ENCODE data around the gene RIOK1.

The RIOK1 gene

DNA sequence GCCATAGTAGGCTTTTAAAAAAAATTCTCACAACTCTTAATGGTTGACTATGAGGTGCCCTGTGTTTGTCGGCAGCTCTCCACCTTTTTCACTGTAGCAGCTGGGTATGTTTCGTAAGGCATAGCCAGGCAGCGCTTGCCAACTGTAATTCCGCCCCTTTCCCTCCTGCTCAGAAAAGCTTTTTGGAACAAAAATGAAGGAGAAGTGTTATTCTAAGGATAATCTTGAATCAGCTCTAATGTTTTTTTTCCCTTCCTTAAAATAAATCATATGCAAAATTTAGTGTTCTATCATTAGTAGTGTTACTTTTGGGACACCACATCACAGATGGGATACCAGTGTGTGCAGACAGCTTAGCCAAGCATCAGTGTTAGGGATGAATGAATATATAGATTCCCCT lies 21.2 kb downstream of the RIOK1 start:
- DNase-seq = no peak

DNA sequence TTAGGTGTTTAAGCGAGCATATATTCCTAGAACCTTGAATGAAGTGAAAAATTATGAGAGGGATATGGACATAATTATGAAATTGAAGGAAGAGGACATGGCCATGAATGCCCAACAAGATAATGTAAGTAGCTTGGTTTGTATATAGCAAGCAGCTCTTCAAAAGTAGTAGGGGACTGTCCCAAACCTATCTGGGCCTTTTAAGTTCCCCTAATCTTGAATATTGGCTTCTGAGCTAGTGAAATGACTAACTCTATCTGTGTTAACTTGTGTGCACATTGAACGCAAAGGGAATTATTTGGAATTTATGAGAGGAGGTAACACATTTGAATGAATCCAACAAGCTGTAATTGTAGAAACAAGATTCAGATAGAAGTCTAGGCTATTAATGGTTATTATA lies 21.7 kb downstream of the RIOK1 start:
- no peak for DNase-seq

- no peak for DNase-seq
Observed at GRCh38 chr6:7413151-7413823, 23.7 kb downstream of the RIOK1 start.

GRCh38 chr6:7414811-7415210 lies 25.2 kb downstream of the RIOK1 start:
- DNase-seq = peak; percentile 87

DNA sequence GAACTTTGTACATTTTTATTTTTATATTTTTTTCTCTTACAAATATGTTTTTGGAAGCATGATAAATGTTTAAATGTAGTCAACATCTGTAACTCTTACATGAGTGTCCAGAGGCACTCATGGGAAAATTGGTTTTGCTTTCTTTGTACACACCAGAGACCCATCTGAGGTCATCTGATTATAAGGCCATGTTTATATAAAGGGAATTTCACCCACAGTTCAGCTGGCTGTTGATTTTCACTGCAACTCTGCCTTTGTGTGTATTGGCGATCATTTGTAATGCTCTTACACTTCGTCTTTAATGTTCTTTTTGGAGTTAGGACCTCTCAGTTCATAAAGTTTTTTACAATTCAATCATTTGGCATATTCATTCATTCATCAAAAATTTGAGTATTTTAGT lies 28.1 kb downstream of the RIOK1 start:
- DNase-seq = no peak

GRCh38 chr6:7418238-7418905 lies 28.8 kb downstream of the RIOK1 start:
- no peak for DNase-seq

- DNase-seq = no peak
Observed at GRCh38 chr6:7419065-7419464, 29.5 kb downstream of the RIOK1 start.

- DNase-seq = no peak
Observed at GRCh38 chr6:7421066-7421465, 31.5 kb downstream of the RIOK1 start.

GRCh38 chr6:7424058-7424457 lies 34.5 kb downstream of the RIOK1 start:
- no peak for DNase-seq

- peak; percentile 70 for DNase-seq
Observed at GRCh38 chr6:7424967-7425807, 35.6 kb downstream of the RIOK1 start.

- no peak for DNase-seq
Observed at GRCh38 chr6:7425808-7426190, 36.2 kb downstream of the RIOK1 start.

DNA sequence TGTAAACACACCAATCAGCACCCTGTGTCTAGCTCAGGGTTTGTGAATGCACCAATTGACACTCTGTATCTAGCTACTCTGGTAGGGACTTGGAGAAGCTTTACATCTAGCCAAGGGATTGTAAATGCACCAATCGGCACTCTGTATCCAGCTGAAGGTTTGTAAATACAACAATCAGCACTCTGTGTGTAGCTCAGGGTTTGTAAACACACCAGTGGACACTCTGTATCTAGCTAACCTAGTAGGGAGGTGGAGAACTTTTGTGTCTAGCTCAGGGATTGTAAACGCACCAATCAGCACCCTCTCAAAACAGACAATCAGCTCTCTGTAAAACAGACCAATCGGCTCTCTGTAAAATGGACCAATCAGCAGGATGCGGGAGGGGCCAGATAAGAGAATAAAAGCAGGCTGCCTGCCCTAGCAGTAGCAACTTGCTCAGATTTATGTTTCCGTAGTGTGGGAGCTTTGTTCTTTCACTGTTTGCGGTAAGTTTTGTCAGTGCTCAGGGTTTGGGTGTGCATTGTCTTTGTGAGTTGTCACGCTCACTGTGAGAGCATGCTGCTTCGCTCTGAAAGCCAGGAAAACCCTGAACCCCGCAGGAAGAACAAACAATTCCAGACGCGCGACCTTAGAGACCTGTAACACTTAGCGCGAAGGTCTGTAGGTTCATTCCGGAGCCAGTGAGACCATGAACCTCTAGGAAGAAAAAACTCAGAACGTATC lies 37.0 kb downstream of the RIOK1 start:
- DNase-seq = no peak

- DNase-seq = no peak
Observed at GRCh38 chr6:7431313-7431673, 41.7 kb downstream of the RIOK1 start.

DNA sequence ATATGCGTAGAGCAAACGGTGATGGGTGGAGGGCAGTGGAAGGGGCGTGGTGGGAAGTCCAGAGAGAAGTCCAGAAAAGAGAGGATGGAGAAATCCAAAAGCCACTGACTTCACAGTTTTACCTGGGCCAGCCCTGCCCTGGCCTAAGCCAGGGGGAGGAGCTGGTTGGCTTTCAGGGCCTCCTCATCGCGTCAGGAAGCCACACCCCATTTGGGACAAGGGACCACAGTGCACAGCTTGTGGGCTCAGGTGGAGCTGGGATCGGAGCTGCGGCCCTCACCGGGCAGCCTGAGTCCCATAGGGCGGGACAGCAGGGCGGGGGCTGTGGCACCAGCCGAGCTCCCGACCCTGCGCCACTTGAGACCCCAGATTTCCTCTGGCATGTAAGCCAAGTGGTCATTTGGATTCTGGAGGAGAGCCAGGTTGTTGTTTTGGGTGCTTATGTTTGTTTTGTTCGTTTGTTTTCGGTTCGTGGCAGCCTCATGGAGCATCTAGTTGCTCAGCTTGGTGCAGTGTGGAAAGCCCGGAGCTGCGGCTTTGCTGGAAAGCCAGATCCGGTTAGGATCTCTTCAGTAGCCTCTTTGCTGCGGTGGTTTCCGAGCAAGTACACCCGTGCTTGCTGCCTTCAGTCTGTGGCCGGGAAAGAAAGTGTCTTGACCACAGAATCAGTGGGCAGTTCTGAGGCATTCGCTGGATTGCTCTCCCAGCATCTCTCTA lies 42.2 kb downstream of the RIOK1 start:
- no peak for DNase-seq

DNA sequence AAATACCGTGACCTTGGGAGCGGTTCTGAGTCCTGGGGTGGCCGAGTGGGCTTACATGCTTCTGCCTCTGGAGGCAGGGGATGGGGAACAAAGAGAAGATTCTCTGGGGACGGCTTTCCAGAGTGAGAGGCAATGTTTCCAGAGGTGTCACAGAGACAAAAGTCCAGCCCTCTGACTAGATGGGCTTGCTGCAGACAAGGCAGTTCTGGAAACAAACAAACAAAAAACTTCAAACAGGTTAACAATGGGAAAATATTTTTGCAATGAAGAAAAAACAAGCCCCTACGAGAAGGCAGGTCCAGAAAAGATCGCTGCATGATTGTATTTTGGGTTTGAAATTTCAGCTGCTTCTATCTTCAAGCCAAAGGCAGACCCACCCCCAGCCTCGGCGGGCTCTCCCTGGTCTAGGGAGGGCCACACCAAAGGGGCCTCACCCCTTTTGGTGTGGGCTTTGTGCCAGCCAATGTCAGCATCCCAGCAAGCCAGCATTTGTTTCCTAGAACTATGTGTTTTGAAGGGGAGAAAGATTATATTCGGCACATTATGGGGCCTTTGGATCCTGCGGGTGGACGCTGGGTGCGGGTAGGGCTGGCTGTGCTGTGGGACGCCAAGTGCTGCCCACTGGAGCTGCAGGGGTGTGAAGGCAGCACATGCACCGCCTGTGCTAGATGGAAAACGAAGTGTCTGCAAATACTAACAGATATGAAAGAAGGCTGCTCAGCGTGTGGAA lies 42.9 kb downstream of the RIOK1 start:
- no peak for DNase-seq

- no peak for DNase-seq
Observed at GRCh38 chr6:7433121-7433617, 43.6 kb downstream of the RIOK1 start.

GRCh38 chr6:7434672-7435071 lies 45.1 kb downstream of the RIOK1 start:
- no peak for DNase-seq

DNA sequence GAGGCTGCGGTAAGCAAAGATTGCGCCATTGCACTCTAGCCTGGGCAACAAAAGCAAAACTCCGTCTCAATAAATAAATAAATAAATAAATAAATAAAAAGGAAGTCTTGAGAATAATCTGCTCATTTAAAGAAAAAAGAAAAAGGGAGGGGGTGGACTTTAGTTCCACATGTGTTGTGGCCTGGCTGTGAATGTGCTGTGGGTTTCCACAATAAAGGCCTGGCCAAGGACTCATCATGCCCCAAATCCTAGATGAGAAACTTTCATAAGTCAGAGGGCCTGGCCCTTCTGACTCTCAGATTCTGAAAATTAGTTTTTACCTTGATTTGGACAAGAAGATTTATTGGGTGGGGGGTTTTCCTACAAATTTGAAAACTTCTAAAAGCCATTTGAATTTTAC lies 48.4 kb downstream of the RIOK1 start:
- no peak for DNase-seq

- DNase-seq = no peak
Observed at GRCh38 chr6:7439228-7439627, 49.6 kb downstream of the RIOK1 start.

DNA sequence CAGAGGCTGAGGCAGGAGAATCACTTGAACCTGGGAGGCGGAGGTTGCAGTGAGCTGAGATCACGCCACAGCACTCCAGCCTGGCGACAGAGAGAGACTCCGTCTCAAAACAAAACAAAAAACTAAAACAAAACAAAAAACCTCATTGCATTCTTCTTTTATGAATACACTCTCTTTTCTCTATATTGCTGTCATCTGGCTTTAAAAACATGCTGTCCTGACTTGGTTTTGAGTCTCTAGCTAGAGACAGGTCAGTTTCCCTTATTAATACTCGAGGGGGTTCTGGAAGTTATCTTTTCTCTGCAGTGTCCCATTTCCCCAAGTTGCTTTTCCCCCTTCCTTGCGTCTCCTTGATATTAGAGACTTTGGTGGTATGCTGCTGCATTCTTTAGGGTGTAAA lies 50.9 kb downstream of the RIOK1 start:
- DNase-seq = peak; percentile 8

DNA sequence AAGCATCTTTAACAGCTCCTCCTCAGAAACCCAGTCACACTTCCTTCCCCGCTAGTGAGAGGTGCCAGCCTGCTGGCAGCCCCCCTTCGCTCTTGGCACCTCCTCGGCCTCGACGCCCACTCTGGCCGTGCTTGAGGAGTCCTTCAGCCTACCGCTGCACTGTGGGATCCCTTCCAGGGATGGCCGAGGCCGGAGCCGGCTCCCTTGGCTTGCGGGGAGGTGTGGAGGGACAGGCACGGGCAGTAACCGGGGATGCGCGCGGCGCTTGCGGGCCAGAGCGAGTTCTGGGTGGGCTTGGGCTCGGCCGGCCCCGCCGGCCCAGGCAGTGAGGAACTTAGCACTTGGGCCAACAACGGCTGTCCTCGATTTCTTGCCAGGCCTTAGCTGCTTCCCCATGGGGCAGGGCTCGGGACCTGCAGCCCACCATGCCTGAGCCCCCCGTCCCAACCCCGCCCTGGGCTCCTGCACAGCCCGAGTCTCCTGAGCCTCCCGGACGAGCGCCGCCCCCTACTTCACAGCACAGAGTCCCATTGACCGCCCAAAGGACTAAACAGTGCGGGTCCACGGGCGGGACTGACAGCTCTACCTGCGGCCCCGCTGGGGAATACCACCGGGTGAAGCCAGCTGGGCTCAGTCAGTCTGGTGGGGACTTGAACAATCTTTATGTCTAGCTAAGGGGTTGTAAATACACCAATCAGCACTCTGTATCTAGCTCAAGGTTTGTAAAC lies 51.6 kb downstream of the RIOK1 start:
- DNase-seq = no peak
